GM21515 (cell line): ENCODE results near the gene PTBP3.
A peak's percentile ranks its signal among the peaks of the same experiment; 100 is the strongest.

Experiments
- ATAC-seq: cut with Tn5 transposase; IDR thresholded peaks from one replicate; pipeline ENCODE4 v1.9.1; 2021; ENCODE audit not compliant: unreplicated experiment

The PTBP3 gene

DNA sequence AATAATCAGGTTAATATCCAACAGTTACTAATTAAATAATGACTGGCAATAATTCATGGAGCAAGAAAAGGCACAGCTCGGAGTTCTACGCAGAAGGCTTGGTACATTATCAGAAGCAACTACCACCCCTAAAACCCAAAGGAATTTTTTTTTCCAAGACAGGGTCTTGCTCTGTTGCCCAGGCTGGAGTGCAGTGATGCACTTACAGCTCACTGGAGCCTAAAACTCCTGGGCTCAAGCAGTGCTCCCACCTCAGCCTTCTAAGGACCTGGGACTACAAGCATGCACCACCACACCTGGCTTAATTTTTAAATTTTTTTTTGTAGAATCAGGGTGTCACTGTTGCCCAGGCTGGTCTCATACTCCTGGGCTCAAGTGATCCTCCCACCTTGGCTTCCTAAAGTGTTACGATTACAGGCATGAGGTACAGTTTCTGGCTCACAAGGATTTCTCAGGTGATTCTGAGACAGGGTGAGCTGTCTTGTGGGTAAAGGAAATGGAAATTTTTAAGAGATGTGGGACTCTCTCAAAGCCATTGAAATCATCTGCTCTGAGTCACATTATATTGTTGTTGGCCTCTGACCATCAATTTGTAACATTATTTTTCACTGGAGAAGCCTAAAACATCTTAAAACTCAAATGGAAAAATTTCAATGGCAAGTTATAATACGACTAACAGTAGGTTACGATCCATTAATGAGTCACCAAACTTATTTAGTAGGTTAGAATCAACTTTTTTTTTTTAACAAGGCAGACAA is 26.8 kb upstream of the PTBP3 start:
- no peak for ATAC-seq

- ATAC-seq = no peak
Measured at GRCh38 chr9:112355427-112355897, 22.0 kb upstream of the PTBP3 start.

GRCh38 chr9:112354081-112354743 is 20.8 kb upstream of the PTBP3 start:
- no peak for ATAC-seq

DNA sequence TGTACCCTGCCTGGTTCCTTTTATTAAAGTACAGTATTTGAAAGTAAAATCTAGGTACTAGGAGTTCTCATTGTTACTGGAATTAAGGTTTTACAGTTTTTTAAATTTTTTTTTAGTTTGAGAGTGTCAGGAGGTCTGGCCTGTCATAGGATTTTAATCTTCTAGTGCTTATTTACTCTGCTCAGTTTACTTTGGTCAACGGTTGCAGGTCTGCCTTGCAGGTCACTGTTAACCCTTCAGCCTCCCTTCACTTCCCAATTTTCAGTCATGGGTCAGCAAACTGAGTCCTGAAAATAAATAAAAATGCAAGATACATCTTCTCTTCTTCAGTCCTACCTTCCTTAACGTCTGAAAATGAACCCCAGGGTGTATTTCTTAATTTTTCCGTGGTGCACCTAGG is 18.8 kb upstream of the PTBP3 start:
- ATAC-seq = no peak

GRCh38 chr9:112351184-112351583 is 17.8 kb upstream of the PTBP3 start:
- no peak for ATAC-seq

- no peak for ATAC-seq
Measured at GRCh38 chr9:112349008-112349333, 15.6 kb upstream of the PTBP3 start.

DNA sequence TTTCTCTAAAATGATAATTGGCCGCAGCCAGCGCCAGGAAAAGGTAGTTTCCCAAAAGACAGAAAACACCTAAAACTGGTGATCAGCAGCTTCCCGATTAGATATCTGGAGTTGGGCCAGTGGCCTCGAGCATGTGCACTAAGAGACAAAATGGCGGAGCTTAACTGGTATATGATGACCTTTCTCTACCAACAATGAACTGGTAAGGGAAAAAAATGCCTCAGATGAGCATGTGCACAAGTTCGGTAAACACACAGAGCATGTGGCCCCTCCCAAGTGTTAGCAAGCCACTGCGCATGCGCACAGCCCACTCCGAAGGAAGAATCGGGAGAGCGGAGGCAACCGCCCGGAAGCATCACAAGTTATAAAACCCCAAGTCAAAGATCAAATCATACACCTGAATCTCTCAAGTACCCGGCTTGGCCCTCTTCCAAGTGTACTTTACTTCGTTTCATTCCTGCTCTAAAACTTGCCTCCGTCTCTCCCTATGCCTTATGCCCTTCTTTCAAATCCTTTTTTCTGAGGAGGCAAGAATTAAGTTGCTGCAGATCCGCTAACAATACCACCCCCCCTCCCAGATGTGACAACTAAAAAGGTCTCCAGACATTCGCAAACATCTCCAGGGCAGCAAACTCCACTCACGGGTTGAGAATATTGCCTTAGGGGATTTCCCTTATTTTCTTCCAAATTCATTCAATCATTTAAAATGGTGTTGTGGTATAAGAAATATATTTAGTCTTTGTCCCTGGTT is 15.0 kb upstream of the PTBP3 start:
- ATAC-seq = no peak

DNA sequence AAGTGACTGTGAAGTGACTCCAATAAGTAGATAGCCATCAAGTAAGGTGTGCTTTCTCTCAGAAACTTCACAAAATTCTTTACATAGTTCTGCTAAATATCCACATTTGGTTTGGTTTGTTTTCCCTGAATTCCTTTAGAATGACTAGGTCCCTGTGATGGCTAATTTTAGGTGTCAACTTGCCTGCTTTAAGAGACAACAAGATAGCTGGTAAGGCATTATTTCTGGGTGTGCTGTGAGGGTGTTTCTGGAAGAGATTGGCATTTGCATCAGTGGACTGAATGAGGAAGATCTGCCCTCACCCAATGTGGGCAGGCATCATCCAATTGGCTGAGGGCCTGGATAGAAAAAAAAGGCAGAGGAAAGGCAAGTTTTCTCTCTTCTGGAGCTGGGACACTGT is 8.3 kb upstream of the PTBP3 start:
- no peak for ATAC-seq

- no peak for ATAC-seq
Measured at GRCh38 chr9:112339886-112340285, 6.5 kb upstream of the PTBP3 start.

- no peak for ATAC-seq
Measured at GRCh38 chr9:112338561-112338960, 5.1 kb upstream of the PTBP3 start.

DNA sequence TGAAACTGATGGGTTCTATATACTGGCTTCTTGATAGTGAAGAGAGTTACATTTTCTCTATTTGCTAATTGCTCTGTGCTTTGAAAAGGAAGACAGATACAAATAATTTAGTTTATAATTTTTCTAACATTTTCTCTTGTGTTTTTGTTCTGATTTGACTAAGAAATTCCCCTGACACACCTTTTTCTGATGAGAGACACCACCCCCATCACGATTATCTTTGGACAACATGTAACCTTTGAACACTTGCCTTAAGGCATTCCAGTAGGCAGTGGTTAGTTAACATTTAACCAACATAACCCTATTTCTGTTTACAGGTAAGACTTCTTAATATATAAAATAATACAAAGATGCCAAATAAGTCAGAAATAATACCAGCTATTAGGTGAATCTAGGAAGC is 4.1 kb upstream of the PTBP3 start:
- ATAC-seq = no peak

DNA sequence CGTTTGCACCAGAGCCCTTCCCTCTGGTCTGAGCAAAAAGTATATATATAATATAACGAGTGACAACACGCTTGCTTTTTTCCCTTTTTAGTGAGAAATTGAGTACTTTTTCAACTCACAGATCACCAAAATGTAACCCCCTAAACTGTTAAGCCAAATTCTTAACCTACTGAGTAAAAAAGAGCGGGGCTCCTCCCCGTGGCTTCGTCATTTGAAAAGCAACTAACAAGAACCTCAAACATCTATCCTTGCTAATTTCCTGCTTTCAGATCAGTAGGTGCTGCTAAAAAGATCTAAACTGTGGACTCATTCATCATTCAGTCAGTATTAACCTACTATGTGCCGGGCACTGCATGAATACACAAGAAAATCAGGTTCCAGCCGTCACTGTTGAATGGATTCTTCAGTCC is 1.0 kb upstream of the PTBP3 start:
- no peak for ATAC-seq

DNA sequence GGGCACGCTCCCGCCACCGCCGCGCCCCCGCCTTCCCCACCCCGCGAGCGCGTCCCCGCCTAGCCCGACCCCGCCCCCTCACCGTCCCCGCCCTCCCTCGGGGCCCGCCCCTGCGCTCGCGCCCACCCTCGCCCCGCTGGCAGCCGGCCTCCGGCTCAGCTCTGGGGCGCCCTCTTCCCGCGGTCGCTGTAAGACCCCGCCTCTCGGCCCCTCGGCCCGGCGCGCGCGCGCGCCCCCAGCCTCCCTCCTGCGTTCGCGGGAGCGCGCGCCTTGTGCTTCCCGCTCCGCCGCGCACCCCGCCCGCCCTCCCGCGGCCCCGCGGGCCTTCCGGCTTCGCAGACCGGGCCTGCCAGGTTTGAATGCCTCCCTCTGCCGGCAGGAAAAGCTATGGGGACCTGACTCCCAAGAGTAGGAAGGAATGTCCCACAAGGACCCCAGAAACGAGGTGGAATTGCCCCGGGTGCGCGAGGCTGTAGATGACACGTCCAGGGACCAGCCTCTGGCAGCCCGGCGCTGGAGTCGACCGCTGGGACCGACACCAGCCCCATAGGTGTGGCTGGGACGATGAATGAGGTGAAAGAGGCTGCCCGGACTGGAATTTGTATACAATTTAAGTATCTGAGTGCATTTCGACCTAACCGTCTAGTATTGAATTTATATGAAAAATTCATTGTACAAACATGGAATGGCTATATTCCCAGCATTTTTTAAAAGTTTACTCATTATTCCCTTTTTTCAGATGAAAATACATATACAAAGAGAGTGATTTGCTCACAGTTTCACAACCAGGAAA is 416 bp upstream of the PTBP3 start:
- ATAC-seq = peak; percentile 65

GRCh38 chr9:112332674-112332976 is 794 bp downstream of the PTBP3 start:
- no peak for ATAC-seq

GRCh38 chr9:112332214-112332613 is 1.2 kb downstream of the PTBP3 start:
- ATAC-seq = no peak

GRCh38 chr9:112331674-112331952 is 1.8 kb downstream of the PTBP3 start:
- no peak for ATAC-seq

DNA sequence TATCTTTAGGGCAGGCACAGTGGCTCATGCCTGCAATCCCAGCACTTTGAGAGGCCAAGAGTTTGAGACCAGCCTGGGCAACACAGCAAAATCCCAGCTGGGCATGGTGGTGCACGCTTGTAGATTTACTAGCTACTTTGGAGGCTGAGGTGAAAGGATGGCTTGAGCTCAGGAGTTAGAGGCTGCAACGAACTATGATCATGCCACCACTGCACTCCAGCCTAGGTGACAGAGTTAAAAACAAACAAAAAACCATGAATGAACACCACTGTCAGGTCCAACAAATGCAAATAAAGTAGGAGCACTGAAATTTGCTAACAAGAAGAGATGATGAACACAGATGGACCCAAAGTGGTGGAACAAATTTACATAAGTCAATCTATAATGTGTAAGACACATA is 4.9 kb downstream of the PTBP3 start:
- no peak for ATAC-seq

DNA sequence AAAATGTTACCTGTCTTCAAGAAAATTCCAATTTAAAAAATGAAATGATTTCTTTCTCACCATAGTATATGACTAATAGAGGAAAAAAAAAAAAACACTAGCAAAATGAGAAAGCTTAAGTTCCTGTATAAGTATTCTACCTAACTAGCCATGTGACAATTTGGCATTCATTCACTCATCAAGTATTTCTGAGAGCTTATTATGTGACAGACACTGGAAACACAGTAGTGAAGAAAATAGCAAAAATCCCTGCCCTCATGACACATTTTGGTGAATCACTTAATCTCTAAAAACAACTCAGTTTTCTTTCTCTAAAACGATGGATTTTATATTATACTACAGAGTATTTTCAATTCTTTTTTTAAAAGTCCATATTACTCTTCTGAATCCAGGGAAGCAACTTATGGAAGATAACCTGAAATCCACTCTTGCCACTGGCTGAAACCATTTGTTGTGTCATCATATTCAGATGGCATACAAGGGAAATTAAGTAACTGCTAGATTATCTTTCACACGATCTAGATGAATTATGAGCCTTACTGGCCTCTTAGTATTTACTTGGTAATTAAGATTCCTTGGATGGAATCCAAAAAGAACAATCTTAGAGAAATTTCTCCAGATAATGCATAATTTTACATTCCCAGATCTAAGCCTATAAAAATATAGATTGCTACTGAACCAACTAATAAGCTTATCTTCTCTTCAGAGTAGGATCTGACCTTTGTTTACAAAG is 5.5 kb downstream of the PTBP3 start:
- no peak for ATAC-seq

DNA sequence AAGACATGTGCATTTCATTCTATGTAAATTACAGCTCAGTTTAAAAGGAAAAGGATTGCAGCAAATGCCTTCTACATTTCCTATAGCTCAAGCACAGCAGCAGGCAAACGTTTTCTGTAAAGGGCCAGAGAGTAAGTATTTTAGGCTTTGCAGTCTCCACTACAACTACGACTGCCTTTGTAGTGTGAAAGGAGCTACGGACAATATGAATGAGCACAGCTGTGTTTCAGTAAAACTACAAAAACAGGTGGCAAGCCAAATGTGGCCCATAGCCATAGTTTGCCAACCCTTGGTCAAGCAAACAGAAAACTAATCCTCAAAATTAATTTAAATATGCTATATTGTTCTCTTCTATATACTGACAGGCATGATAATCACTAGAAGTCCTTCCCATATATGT is 7.2 kb downstream of the PTBP3 start:
- no peak for ATAC-seq

GRCh38 chr9:112325600-112325999 is 7.8 kb downstream of the PTBP3 start:
- ATAC-seq = no peak

GRCh38 chr9:112325127-112325526 is 8.3 kb downstream of the PTBP3 start:
- no peak for ATAC-seq
